K562 (cell line): Measurements from ENCODE around the gene KMT2A. TPM values are rescaled to one million over a fixed set of nuclear protein-coding genes. Genes with fewer than 3 reads are reported as not detected.

Source experiments
- ARID1B ChIP-seq: fragments of 450-650 bp; IDR thresholded peaks from 2 replicates; pipeline ENCODE4 v1.6.1; 2016; ENCODE audit warnings: antibody characterized with exemption, mild to moderate bottlenecking, inconsistent platforms
- E2F5 ChIP-seq: sonication (generic); formaldehyde crosslinking; IDR thresholded peaks from 2 replicates; pipeline ENCODE4 v1.8.0; 2022; ENCODE audit warnings: mild to moderate bottlenecking, missing genetic modification reagents
- HDAC2 ChIP-seq: fragments of 450-650 bp; IDR thresholded peaks from 2 replicates; pipeline ENCODE4 v1.6.1; 2016; ENCODE audit warnings: mild to moderate bottlenecking
- KAT8 ChIP-seq: fragments of 450-650 bp; IDR thresholded peaks from 2 replicates; pipeline ENCODE4 v1.6.1; 2016; ENCODE audit warnings: low read depth, mild to moderate bottlenecking
- KDM5B ChIP-seq: fragments of 200-600 bp; sonication (generic); IDR thresholded peaks from 2 replicates; pipeline ENCODE4 v1.6.1; 2012; ENCODE audit warnings: low read depth, mild to moderate bottlenecking, moderate library complexity, low read length, control low read depth, inconsistent platforms; ENCODE audit not compliant: insufficient replicate concordance
- KLF13 ChIP-seq: fragments of 450-650 bp; IDR thresholded peaks from 2 replicates; pipeline ENCODE4 v1.6.1; 2016; ENCODE audit warnings: missing genetic modification characterization, low read depth, mild to moderate bottlenecking, missing compliant biosample characterization, moderate library complexity, borderline replicate concordance
- MAZ ChIP-seq, 2 experiments: fragments of 450-650 bp in 1 of 2; sonication (generic) in 1 of 2; formaldehyde crosslinking; IDR thresholded peaks in 1 of 2; conservative IDR thresholded peaks in 1 of 2; 2 replicates each; pipeline versions ENCODE4 v1.4.0 to v1.5.0; 2020; ENCODE audit warnings: mild to moderate bottlenecking in 1 of 2, missing genetic modification reagents in 1 of 2
- MYNN ChIP-seq, 2 experiments: sonication (generic); formaldehyde crosslinking in 1 of 2; IDR thresholded peaks; 2 replicates each; pipeline versions ENCODE4 v1.5.0 to v1.6.1; 2016 to 2020; ENCODE audit warnings: antibody characterized with exemption in 1 of 2, missing genetic modification reagents in 1 of 2
- NFXL1 ChIP-seq: fragments of 450-650 bp; formaldehyde crosslinking; IDR thresholded peaks from 2 replicates; pipeline ENCODE4 v1.4.0; 2021; ENCODE audit warnings: mild to moderate bottlenecking
- POLR2A ChIP-seq: fragments of 450-650 bp; conservative IDR thresholded peaks from 2 replicates; pipeline ENCODE4 v1.6.1; 2016
- RBBP5 ChIP-seq: fragments of 200-600 bp; sonication (generic); IDR thresholded peaks from 2 replicates; pipeline ENCODE4 v1.6.1; 2012; ENCODE audit warnings: borderline replicate concordance, mild to moderate bottlenecking, low read length, control low read depth, inconsistent platforms; ENCODE audit not compliant: insufficient read depth, poor library complexity, severe bottlenecking
- RBM15 ChIP-seq: fragments of 200-400 bp; formaldehyde crosslinking; IDR thresholded peaks from 2 replicates; pipeline ENCODE4 v1.6.1; 2018; ENCODE audit warnings: mild to moderate bottlenecking, low read length, moderate library complexity; ENCODE audit not compliant: insufficient read depth
- RNF2 ChIP-seq: sonication (generic); IDR thresholded peaks from 2 replicates; pipeline ENCODE4 v1.6.1; 2016
- SNIP1 ChIP-seq: fragments of 450-650 bp; IDR thresholded peaks from 2 replicates; pipeline ENCODE4 v1.7.1; 2017; ENCODE audit warnings: low read depth, mild to moderate bottlenecking
- XRCC5 ChIP-seq: fragments of 200-400 bp; formaldehyde crosslinking; IDR thresholded peaks from 2 replicates; pipeline ENCODE4 v1.6.1; 2017; ENCODE audit warnings: low read depth, mild to moderate bottlenecking, low read length
- ZNF445 ChIP-seq: fragments of 250-450 bp; sonication (Bioruptor Pico); IDR thresholded peaks from 2 replicates; pipeline ENCODE4 v1.4.0; 2020; ENCODE audit warnings: low read depth, mild to moderate bottlenecking, moderate library complexity
- ZNF551 ChIP-seq: fragments of 250-450 bp; sonication (Bioruptor Pico); IDR thresholded peaks from 2 replicates; pipeline ENCODE4 v1.5.0; 2021; ENCODE audit warnings: mild to moderate bottlenecking, moderate library complexity
- ZNF696 ChIP-seq: fragments of 250-450 bp; sonication (Bioruptor Pico); conservative IDR thresholded peaks from 2 replicates; pipeline ENCODE4 v1.4.0; 2020; ENCODE audit warnings: mild to moderate bottlenecking, moderate library complexity
- ZNF778 ChIP-seq: fragments of 450-650 bp; formaldehyde crosslinking; IDR thresholded peaks from 2 replicates; pipeline ENCODE4 v1.4.0; 2020; ENCODE audit warnings: mild to moderate bottlenecking, moderate library complexity
- polyA plus RNA-seq, 8 experiments: library from polyadenylated mRNA; depleted of rRNA in 4 of 8; stranded (reverse) in 5 of 8; unstranded in 3 of 8; fragments of >200 nt; fragmentation: Nextera tagmentation in 2 of 8; fragmentation: Illumina TruSeq in 1 of 8; extraction: Ambion mirVana in 2 of 8; extraction: Trizol in 1 of 8; gene quantifications; 2 replicates each; pipeline versions ENCODE4 v1.2.1 to v1.2.3, GENCODE V29; 2011 to 2014; ENCODE audit warnings: inconsistent platforms in 1 of 8, missing spikeins in 1 of 8
- total RNA-seq, 7 experiments: library from RNA; depleted of rRNA in 6 of 7; stranded (reverse); fragments of >200 nt in 6 of 7; fragmentation: Illumina TruSeq in 2 of 7; extraction: Trizol in 2 of 7; gene quantifications; 2 replicates each; pipeline versions ENCODE4 v1.2.1 to v1.2.3, GENCODE V29; 2011 to 2021; ENCODE audit warnings: low replicate concordance in 1 of 7
- TF ChIP-seq, protein P1 (sequence below): sonication (generic); formaldehyde crosslinking; IDR thresholded peaks from 2 replicates; pipeline ENCODE4 v1.8.0; 2022; ENCODE audit warnings: mild to moderate bottlenecking, missing genetic modification reagents
- TF ChIP-seq, protein P2 (sequence below): fragments of 250-450 bp; sonication (Bioruptor Pico); IDR thresholded peaks from 2 replicates; pipeline ENCODE4 v1.4.0; 2020; ENCODE audit warnings: mild to moderate bottlenecking, moderate library complexity
- TF ChIP-seq, protein P3 (sequence below): fragments of 450-650 bp; IDR thresholded peaks from 2 replicates; pipeline ENCODE4 v1.6.1; 2017; ENCODE audit warnings: mild to moderate bottlenecking, moderate library complexity

KMT2A gene
- total and polyA plus RNA-seq, 9 of the 15 experiments (the other 6 are each of a cell fraction or from before 2014, with no cell fraction given) = 9.6 to 59.9 (median 32.6) TPM

DNA sequence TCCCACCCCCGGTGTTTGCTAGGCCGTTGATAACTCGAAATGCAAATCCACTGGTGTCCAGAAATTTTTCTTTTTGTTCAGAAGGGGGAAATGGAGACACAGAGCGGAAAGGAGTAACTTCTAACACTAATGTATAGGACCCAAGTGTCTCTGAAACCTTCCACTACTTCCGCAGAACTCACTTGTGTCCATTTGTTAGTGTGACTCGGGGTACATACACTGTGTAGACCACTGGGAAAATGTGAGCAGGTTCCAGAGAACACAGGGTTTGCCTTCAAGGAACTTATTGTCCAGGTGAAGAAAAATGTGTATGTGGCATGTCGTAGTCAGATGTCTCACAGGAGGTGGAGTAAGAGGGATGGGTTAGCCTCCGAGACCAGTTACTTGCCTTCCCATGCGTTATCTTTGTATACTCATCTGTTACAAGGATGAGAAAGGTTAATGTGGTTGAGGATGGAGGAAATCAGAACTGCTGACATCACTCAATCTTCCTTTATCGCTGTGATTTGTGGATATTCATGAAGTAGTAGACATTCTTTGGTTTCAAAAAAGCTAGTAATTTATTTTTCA lies 136.8 kb downstream of the KMT2A start (continued):
- TF ChIP-seq, protein P1, sequence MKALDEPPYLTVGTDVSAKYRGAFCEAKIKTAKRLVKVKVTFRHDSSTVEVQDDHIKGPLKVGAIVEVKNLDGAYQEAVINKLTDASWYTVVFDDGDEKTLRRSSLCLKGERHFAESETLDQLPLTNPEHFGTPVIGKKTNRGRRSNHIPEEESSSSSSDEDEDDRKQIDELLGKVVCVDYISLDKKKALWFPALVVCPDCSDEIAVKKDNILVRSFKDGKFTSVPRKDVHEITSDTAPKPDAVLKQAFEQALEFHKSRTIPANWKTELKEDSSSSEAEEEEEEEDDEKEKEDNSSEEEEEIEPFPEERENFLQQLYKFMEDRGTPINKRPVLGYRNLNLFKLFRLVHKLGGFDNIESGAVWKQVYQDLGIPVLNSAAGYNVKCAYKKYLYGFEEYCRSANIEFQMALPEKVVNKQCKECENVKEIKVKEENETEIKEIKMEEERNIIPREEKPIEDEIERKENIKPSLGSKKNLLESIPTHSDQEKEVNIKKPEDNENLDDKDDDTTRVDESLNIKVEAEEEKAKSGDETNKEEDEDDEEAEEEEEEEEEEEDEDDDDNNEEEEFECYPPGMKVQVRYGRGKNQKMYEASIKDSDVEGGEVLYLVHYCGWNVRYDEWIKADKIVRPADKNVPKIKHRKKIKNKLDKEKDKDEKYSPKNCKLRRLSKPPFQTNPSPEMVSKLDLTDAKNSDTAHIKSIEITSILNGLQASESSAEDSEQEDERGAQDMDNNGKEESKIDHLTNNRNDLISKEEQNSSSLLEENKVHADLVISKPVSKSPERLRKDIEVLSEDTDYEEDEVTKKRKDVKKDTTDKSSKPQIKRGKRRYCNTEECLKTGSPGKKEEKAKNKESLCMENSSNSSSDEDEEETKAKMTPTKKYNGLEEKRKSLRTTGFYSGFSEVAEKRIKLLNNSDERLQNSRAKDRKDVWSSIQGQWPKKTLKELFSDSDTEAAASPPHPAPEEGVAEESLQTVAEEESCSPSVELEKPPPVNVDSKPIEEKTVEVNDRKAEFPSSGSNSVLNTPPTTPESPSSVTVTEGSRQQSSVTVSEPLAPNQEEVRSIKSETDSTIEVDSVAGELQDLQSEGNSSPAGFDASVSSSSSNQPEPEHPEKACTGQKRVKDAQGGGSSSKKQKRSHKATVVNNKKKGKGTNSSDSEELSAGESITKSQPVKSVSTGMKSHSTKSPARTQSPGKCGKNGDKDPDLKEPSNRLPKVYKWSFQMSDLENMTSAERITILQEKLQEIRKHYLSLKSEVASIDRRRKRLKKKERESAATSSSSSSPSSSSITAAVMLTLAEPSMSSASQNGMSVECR (CRISPR knock-in tag) = no peak
- TF ChIP-seq ZNF445 (CRISPR knock-in tag) (no peak), NFXL1 (CRISPR knock-in tag) (no peak), MYNN (IDR thresholded peaks at IDR 0.05) (no peak), MYNN (CRISPR knock-in tag; IDR thresholded peaks at IDR 0.05) (no peak), KAT8 (no peak), ZNF551 (no peak), ZNF696 (CRISPR knock-in tag) (no peak), MAZ (CRISPR knock-in tag; conservative IDR thresholded peaks at IDR 0.05 in 1 of 2, IDR thresholded peaks at IDR 0.05 in 1 of 2) (no peak), E2F5 (CRISPR knock-in tag) (no peak), KLF13 (tag) (no peak), XRCC5 (no peak), KDM5B (no peak), ZNF778 (no peak), POLR2A (no peak), ARID1B (peak; percentile 90), SNIP1 (no peak), RBBP5 (peak; percentile 13), RNF2 (peak; percentile 25; the same call in 1 of the 2 replicates), HDAC2 (peak; percentile 100), RBM15 (no peak)
- TF ChIP-seq, protein P2, sequence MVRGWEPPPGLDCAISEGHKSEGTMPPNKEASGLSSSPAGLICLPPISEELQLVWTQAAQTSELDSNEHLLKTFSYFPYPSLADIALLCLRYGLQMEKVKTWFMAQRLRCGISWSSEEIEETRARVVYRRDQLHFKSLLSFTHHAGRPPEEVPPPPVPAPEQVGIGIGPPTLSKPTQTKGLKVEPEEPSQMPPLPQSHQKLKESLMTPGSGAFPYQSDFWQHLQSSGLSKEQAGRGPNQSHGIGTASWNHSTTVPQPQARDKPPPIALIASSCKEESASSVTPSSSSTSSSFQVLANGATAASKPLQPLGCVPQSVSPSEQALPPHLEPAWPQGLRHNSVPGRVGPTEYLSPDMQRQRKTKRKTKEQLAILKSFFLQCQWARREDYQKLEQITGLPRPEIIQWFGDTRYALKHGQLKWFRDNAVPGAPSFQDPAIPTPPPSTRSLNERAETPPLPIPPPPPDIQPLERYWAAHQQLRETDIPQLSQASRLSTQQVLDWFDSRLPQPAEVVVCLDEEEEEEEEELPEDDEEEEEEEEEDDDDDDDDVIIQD = no peak
- TF ChIP-seq, protein P3, sequence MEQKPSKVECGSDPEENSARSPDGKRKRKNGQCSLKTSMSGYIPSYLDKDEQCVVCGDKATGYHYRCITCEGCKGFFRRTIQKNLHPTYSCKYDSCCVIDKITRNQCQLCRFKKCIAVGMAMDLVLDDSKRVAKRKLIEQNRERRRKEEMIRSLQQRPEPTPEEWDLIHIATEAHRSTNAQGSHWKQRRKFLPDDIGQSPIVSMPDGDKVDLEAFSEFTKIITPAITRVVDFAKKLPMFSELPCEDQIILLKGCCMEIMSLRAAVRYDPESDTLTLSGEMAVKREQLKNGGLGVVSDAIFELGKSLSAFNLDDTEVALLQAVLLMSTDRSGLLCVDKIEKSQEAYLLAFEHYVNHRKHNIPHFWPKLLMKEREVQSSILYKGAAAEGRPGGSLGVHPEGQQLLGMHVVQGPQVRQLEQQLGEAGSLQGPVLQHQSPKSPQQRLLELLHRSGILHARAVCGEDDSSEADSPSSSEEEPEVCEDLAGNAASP = no peak
